ENCODE data around the gene MICAL3.

- TF ChIP-seq CTCF (IDR thresholded peaks at IDR 0.05) (no peak), POLR2A (IDR thresholded peaks at IDR 0.05) (no peak), POLR2AphosphoS5 (IDR thresholded peaks at IDR 0.05) (no peak), EP300 (IDR thresholded peaks at IDR 0.05) (no peak)
These were observed 227.7 kb downstream of the MICAL3 start for GRCh38 chr22:17796695-17797094.
